Keratinocyte (primary cell): ENCODE data around the gene MAD2L1. TPM values are rescaled to one million over a fixed set of nuclear protein-coding genes. Genes with fewer than 3 reads are reported as not detected.

Source experiments
- DNase-seq: peaks from one replicate; pipeline ENCODE4 v3.0.0-alpha.2; 2011; ENCODE audit warnings: low read depth, missing footprints, low spot score
- FAIRE-seq: peaks from 2 replicates; lab custom pipeline; 2011; peaks lifted over from hg19 to GRCh38; lab: Jason Lieb, UNC
- H2AFZ ChIP-seq: 2 replicates; pipeline ENCODE4 v1.6.0; 2012; ENCODE audit warnings: low read length, control low read depth, inconsistent platforms; ENCODE audit not compliant: control insufficient read depth
- H3K27ac ChIP-seq: 2 replicates; pipeline ENCODE4 v1.5.1; 2011; ENCODE audit warnings: low read length; ENCODE audit not compliant: control insufficient read depth, insufficient read depth
- H3K27me3 ChIP-seq: 3 replicates; pipeline ENCODE4 v1.6.0; 2011; ENCODE audit warnings: low read length; ENCODE audit not compliant: control insufficient read depth, insufficient read depth; ENCODE audit errors: extremely low read depth
- H3K36me3 ChIP-seq, 2 experiments: 2 replicates in 1 of 2; 3 replicates in 1 of 2; pipeline ENCODE4 v1.5.1; 2011; ENCODE audit warnings: low read length in 2 of 2, mild to moderate bottlenecking in 1 of 2; ENCODE audit not compliant: control insufficient read depth in 2 of 2, insufficient read depth in 2 of 2; ENCODE audit errors: extremely low read depth in 1 of 2
- H3K4me1 ChIP-seq: 3 replicates; pipeline ENCODE4 v1.5.1; 2011; ENCODE audit warnings: low read length; ENCODE audit not compliant: control insufficient read depth, insufficient read depth; ENCODE audit errors: extremely low read depth
- H3K4me2 ChIP-seq: 3 replicates; pipeline ENCODE4 v1.6.0; 2011; ENCODE audit warnings: low read depth, low read length; ENCODE audit not compliant: control insufficient read depth, insufficient read depth; ENCODE audit errors: extremely low read depth
- H3K4me3 ChIP-seq, 3 experiments: fragments of 200-600 bp in 1 of 3; sonication (generic) in 1 of 3; 2 replicates in 2 of 3; 3 replicates in 1 of 3; pipeline ENCODE4 v1.5.1; 2011 to 2016; ENCODE audit warnings: low read length in 3 of 3, mild to moderate bottlenecking in 3 of 3, control low read depth in 2 of 3, inconsistent platforms in 1 of 3, low read depth in 1 of 3, mixed read lengths in 1 of 3, mixed run types in 1 of 3, moderate library complexity in 1 of 3; ENCODE audit not compliant: control insufficient read depth in 2 of 3, insufficient read depth in 2 of 3; ENCODE audit errors: extremely low read depth in 1 of 3
- H3K79me2 ChIP-seq: 2 replicates; pipeline ENCODE4 v1.6.0; 2012; ENCODE audit warnings: low read length; ENCODE audit not compliant: control insufficient read depth, insufficient read depth
- H3K9ac ChIP-seq: 3 replicates; pipeline ENCODE4 v1.6.0; 2011; ENCODE audit warnings: low read length; ENCODE audit not compliant: control insufficient read depth, insufficient read depth; ENCODE audit errors: extremely low read depth
- H3K9me1 ChIP-seq: 3 replicates; pipeline ENCODE4 v1.6.0; 2011; ENCODE audit warnings: low read length; ENCODE audit not compliant: control insufficient read depth, insufficient read depth; ENCODE audit errors: extremely low read depth
- H3K9me3 ChIP-seq: 2 replicates; pipeline ENCODE4 v1.5.1; 2012; ENCODE audit warnings: low read depth, low read length; ENCODE audit not compliant: control insufficient read depth
- H4K20me1 ChIP-seq: 3 replicates; pipeline ENCODE4 v1.6.0; 2011; ENCODE audit warnings: low read length; ENCODE audit not compliant: control insufficient read depth, insufficient read depth; ENCODE audit errors: extremely low read depth
- CTCF ChIP-seq, 3 experiments: IDR thresholded peaks in 1 of 3; conservative IDR thresholded peaks in 1 of 3; optimal IDR thresholded peaks in 1 of 3; 2 replicates in 2 of 3; 3 replicates in 1 of 3; pipeline versions ENCODE3 to v1.5.1; 2011; ENCODE audit warnings: low read length in 3 of 3, mild to moderate bottlenecking in 3 of 3, moderate library complexity in 2 of 3, control low read depth in 1 of 3, inconsistent platforms in 1 of 3; ENCODE audit not compliant: insufficient read depth in 2 of 3; ENCODE audit errors: extremely low read depth in 1 of 3
- EZH2 ChIP-seq: IDR thresholded peaks from one replicate; pipeline ENCODE4 v1.6.1; 2012; ENCODE audit warnings: inconsistent platforms, mild to moderate bottlenecking, low read length, moderate library complexity
- dilution Hi-C: fragments of 300-500 bp; cut with MboI; formaldehyde crosslinking; loops from one replicate; pipeline ENCODE4 v1.7.0; 2020; ENCODE audit warnings: low sequenced_read_pairs; ENCODE audit not compliant: extremely low pct_ligation_motif_present
- polyA plus RNA-seq, 5 experiments: library from polyadenylated mRNA; depleted of rRNA in 3 of 5; stranded (reverse) in 3 of 5; stranded (forward) in 1 of 5; unstranded in 1 of 5; fragments of >200 nt; gene quantifications; 1 replicate in 1 of 5; 2 replicates in 3 of 5; 3 replicates in 1 of 5; pipeline versions ENCODE4 v1.2.1 to v1.2.3, GENCODE V29; 2011 to 2012; ENCODE audit warnings: missing spikeins in 2 of 5, low read depth in 1 of 5, low replicate concordance in 1 of 5

Gene MAD2L1
- polyA plus RNA-seq, 1 donor (not counting 4 experiments of a cell fraction or from before 2014, with no cell fraction given) = 37.9 TPM

- DNase-seq (no peak), FAIRE-seq (no peak)
- Histone ChIP-seq H3K9ac (no peak overlapping the region), H4K20me1 (no peaks in the 10 kb centered on the region), H3K4me1 (peaks cover 2% of the 10 kb centered on the region), H3K36me3 (no peaks in the 10 kb centered on the region), H3K9me1 (no peaks in the 10 kb centered on the region), H3K27ac (no peak overlapping the region), H2AFZ (no peak overlapping the region), H3K79me2 (no peaks in the 10 kb centered on the region), H3K9me3 (no peaks in the 10 kb centered on the region), H3K4me2 (no peak overlapping the region), H3K4me3 (no peak overlapping the region), H3K27me3 (no peaks in the 10 kb centered on the region)
- TF ChIP-seq EZH2 = no peak
- no peak for TF ChIP-seq CTCF (optimal IDR thresholded peaks at IDR 0.05 in 1 of 3, IDR thresholded peaks at IDR 0.05 in 1 of 3, conservative IDR thresholded peaks at IDR 0.05 in 1 of 3; ENCODE audit: extremely low read depth in 1 of 3, insufficient read depth in 2 of 3, low read length in 3 of 3)
- dilution Hi-C loops = no loop called here
Measured at GRCh38 chr4:120011725-120012124, 54.9 kb downstream of the MAD2L1 start.

DNA sequence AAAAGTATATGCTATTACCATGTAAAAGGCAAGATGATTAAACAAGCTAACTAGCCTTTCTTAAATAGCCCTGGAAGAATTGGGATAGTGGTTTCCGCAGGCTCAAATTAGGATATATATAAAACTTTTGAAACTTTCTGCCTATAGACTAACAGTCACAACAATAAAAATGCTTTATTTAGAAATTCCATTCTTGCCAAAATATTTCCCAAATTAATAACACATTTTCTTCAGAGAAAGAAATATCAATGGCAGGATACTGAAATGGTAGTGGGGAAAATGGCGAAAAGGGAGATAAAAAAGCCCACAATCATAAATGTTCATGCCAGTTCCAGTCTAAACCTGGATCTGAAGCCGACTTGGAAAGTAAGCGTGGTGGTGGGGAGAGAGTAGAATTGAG is 56.0 kb downstream of the MAD2L1 start:
- Histone ChIP-seq H4K20me1 (no peaks in the 10 kb centered on the region), H3K27me3 (no peaks in the 10 kb centered on the region), H2AFZ (no peak overlapping the region), H3K9me3 (no peaks in the 10 kb centered on the region), H3K79me2 (no peaks in the 10 kb centered on the region), H3K4me2 (no peak overlapping the region), H3K9me1 (no peaks in the 10 kb centered on the region), H3K4me1 (peaks cover 2% of the 10 kb centered on the region), H3K9ac (no peak overlapping the region), H3K27ac (no peak overlapping the region), H3K4me3 (no peak overlapping the region), H3K36me3 (no peaks in the 10 kb centered on the region)
- dilution Hi-C loops = no loop called here
- DNase-seq (no peak), FAIRE-seq (no peak)
- no peak for TF ChIP-seq EZH2
- no peak for TF ChIP-seq CTCF (optimal IDR thresholded peaks at IDR 0.05 in 1 of 3, IDR thresholded peaks at IDR 0.05 in 1 of 3, conservative IDR thresholded peaks at IDR 0.05 in 1 of 3; ENCODE audit: extremely low read depth in 1 of 3, insufficient read depth in 2 of 3, low read length in 3 of 3)
